Stomach (tissue), 9 donors: ENCODE results near the gene OR6K6. TPM values are rescaled to one million over a fixed set of nuclear protein-coding genes. Genes with fewer than 3 reads are reported as not detected.

ENCODE experiments used
- DNase-seq, 2 donors: peaks; one replicate each; pipeline versions ENCODE4 v3.0.0 to v3.0.0-alpha.2; 2013 to 2019
- H3K27ac ChIP-seq, 5 donors: fragments of 200-600 bp in 4 of 5; sonication (generic) in 4 of 5; one replicate each; pipeline ENCODE4 v1.5.1; 2013 to 2019; ENCODE audit warnings: mild to moderate bottlenecking in 1 of 5, moderate library complexity in 1 of 5
- H3K27me3 ChIP-seq, 3 donors: fragments of 200-600 bp; sonication (generic); one replicate each; pipeline ENCODE4 v1.5.1; 2017 to 2019; ENCODE audit warnings: mixed run types in 1 of 3
- H3K36me3 ChIP-seq, 4 donors: fragments of 200-600 bp; sonication (generic); 1 replicate in 3 of 4; 2 replicates in 1 of 4; pipeline ENCODE4 v1.5.1; 2016 to 2019
- H3K4me1 ChIP-seq, 4 donors: fragments of 200-600 bp; sonication (generic); one replicate each; pipeline ENCODE4 v1.5.1; 2016 to 2019
- H3K4me3 ChIP-seq, 4 donors: fragments of 200-600 bp; sonication (generic) in 3 of 4; one replicate each; pipeline ENCODE4 v1.5.1; 2016 to 2019; ENCODE audit warnings: mild to moderate bottlenecking in 1 of 4
- H3K9me3 ChIP-seq, 4 donors: fragments of 200-600 bp; sonication (generic); one replicate each; pipeline ENCODE4 v1.5.1; 2016 to 2019
- EP300 ChIP-seq: sonication (generic); formaldehyde crosslinking; IDR thresholded peaks from one replicate; pipeline ENCODE4 v1.6.1; 2017; ENCODE audit warnings: antibody characterized with exemption
- POLR2A ChIP-seq, 4 donors: fragments of 450-650 bp; IDR thresholded peaks; one replicate each; pipeline ENCODE4 v1.6.1; 2016; ENCODE audit warnings: antibody characterized with exemption in 4 of 4, control low read depth in 2 of 4, mild to moderate bottlenecking in 1 of 4, moderate library complexity in 1 of 4
- POLR2AphosphoS5 ChIP-seq, 3 donors: sonication (generic); formaldehyde crosslinking; IDR thresholded peaks; one replicate each; pipeline ENCODE4 v1.6.1; 2016; ENCODE audit warnings: antibody characterized with exemption in 3 of 3
- WGBS, 5 donors: extraction: QIAGEN DNeasy Blood & Tissue Kit in 3 of 5; methylation state at CpG; one replicate each; pipeline versions ENCODE4 v1.1.5 to v1.1.7; 2013 to 2018; 5-methylcytosine and 5-hydroxymethylcytosine counted together
- intact Hi-C: fragments of 100-400 bp; cut with DNase I; formaldehyde crosslinking; loops from one replicate; pipeline ENCODE4 v1.15.1; 2023; ENCODE audit warnings: low total_unique reads
- polyA plus RNA-seq, 3 donors: library from polyadenylated mRNA; stranded (reverse); fragments of 200-250 nt; gene quantifications; one replicate each; pipeline ENCODE4 v1.2.3, GENCODE V29; 2013
- small RNA-seq, 4 donors: library from RNA; depleted of rRNA; stranded (forward); fragments of <200 nt; gene quantifications; one replicate each; pipeline ENCODE3, GENCODE V24; 2016
- total RNA-seq, 5 donors: library from RNA; depleted of rRNA; stranded (reverse); fragments of >200 nt; gene quantifications; one replicate each; pipeline versions ENCODE4 v1.1.0 to v1.2.3, GENCODE V29; 2014 to 2016
- TF ChIP-seq, protein P1 (sequence below), 7 experiments: fragments of 450-650 bp in 4 of 7; fragments of 200-600 bp in 3 of 7; sonication (generic) in 3 of 7; IDR thresholded peaks; one replicate each; pipeline ENCODE4 v1.5.1; 2016 to 2019; ENCODE audit warnings: antibody characterized with exemption in 7 of 7, control low read depth in 2 of 7, mild to moderate bottlenecking in 1 of 7
- donor health status: healthy with polysubstance abuse.
- donor health status: Bipolar disorder and iron deficiency.
- donor health status: healthy.

OR6K6 gene
- total and polyA plus RNA-seq, 8 donors: not detected

DNA sequence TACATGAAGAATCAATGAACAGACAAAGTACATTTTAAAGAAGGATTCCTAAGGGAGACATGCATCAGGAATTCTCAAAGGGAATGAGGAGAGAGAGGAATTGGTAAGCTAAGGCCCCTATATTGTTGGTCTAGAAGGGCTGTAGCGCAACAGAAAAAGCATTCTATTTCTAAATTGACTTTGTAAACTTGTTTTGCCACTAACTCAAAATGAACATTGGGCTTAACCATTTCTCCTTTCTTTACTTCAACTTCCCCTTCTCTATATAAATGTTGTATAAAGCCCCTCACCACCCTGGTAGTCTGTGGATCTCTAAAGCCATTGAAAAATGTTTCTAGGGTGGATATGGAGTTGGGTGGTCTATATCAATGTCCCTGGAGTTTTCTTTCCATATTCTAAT, 46.9 kb downstream of the OR6K6 start:
- Histone ChIP-seq H3K27ac (peak overlapping the region in 2 of 5 donors; percentile 51 to 52), H3K4me3 (no peak overlapping the region), H3K27me3 (no peaks in the 10 kb centered on the region), H3K9me3 (no peaks in the 10 kb centered on the region), H3K4me1 (no peaks in the 10 kb centered on the region), H3K36me3 (no peaks in the 10 kb centered on the region)
- DNase-seq: no peak
- TF ChIP-seq POLR2A (IDR thresholded peaks at IDR 0.05): no peak
- TF ChIP-seq, protein P1, sequence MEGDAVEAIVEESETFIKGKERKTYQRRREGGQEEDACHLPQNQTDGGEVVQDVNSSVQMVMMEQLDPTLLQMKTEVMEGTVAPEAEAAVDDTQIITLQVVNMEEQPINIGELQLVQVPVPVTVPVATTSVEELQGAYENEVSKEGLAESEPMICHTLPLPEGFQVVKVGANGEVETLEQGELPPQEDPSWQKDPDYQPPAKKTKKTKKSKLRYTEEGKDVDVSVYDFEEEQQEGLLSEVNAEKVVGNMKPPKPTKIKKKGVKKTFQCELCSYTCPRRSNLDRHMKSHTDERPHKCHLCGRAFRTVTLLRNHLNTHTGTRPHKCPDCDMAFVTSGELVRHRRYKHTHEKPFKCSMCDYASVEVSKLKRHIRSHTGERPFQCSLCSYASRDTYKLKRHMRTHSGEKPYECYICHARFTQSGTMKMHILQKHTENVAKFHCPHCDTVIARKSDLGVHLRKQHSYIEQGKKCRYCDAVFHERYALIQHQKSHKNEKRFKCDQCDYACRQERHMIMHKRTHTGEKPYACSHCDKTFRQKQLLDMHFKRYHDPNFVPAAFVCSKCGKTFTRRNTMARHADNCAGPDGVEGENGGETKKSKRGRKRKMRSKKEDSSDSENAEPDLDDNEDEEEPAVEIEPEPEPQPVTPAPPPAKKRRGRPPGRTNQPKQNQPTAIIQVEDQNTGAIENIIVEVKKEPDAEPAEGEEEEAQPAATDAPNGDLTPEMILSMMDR (IDR thresholded peaks at IDR 0.05): no peak
- TF ChIP-seq POLR2AphosphoS5 (IDR thresholded peaks at IDR 0.05): no peak
- TF ChIP-seq EP300: no peak
- 80 to 90% (median 89%) methylated on average over 1 of the region's 1 CpG for WGBS, 5 donors
- intact Hi-C loops: no loop called here

DNA sequence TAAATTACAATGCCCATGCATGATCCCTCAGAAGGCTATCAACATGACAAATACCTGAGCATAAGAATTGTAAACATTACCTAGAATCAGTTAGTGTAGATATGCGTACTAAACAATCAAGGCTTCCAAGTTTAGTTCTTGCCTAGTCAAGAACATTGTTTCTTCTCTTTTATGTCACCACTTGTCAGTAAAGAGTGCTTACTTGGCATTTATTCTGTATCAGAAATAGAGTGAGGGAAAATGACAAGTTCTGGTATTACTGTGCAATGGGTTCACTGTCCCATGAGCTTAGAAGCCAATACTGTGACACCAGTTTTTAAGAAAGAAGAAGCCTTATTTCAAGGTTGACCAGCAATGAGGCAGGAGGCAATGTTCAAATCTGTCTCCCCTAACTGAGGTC, 49.2 kb downstream of the OR6K6 start:
- 35 to 81% (median 48%) methylated on average over 1 of the region's 1 CpG for WGBS, 5 donors
- no peak for DNase-seq
- Histone ChIP-seq H3K4me3 (no peak overlapping the region), H3K9me3 (no peaks in the 10 kb centered on the region), H3K27me3 (no peaks in the 10 kb centered on the region), H3K36me3 (no peaks in the 10 kb centered on the region), H3K4me1 (no peaks in the 10 kb centered on the region), H3K27ac (no peak overlapping the region)
- intact Hi-C loops: no loop called here
- TF ChIP-seq POLR2AphosphoS5 (IDR thresholded peaks at IDR 0.05) (no peak), POLR2A (IDR thresholded peaks at IDR 0.05) (no peak), EP300 (no peak)
- TF ChIP-seq, protein P1 (IDR thresholded peaks at IDR 0.05): no peak

Small RNA genes lying within 50 kb of the gene (small RNA-seq; reads per million reads assigned to genes)
- gene OR2AQ1P: 0 reads per million in 4 donors

Other genes with a start within 250 kb of the OR6K6 start
- gene OR6Y1, start 200.3 kb upstream of the OR6K6 start, total RNA-seq: not detected
- not detected for gene OR6Y1, start 200.3 kb upstream of the OR6K6 start, polyA plus RNA-seq
- gene OR6P1, start 184.1 kb upstream of the OR6K6 start, total RNA-seq: not detected
- not detected for gene OR6P1, start 184.1 kb upstream of the OR6K6 start, polyA plus RNA-seq
- not detected for gene OR10X1, start 174.8 kb upstream of the OR6K6 start, total RNA-seq
- gene OR10X1, start 174.8 kb upstream of the OR6K6 start, polyA plus RNA-seq: not detected
- not detected for gene OR10Z1, start 149.5 kb upstream of the OR6K6 start, total RNA-seq
- not detected for gene OR10Z1, start 149.5 kb upstream of the OR6K6 start, polyA plus RNA-seq
- 1 to 10 TPM in 1 of 5 donors, not detected in 4; 3.3 TPM for gene SPTA1, start 68.0 kb upstream of the OR6K6 start, total RNA-seq
- not detected for gene SPTA1, start 68.0 kb upstream of the OR6K6 start, polyA plus RNA-seq
- not detected for gene OR6K2, start 54.1 kb upstream of the OR6K6 start, total RNA-seq
- not detected for gene OR6K2, start 54.1 kb upstream of the OR6K6 start, polyA plus RNA-seq
- not detected for gene OR6K3, start 34.0 kb upstream of the OR6K6 start, total RNA-seq
- not detected for gene OR6K3, start 34.0 kb upstream of the OR6K6 start, polyA plus RNA-seq
- gene OR6N1, start 17.5 kb downstream of the OR6K6 start, total RNA-seq: not detected
- gene OR6N1, start 17.5 kb downstream of the OR6K6 start, polyA plus RNA-seq: not detected
- not detected for gene OR6N2, start 26.5 kb downstream of the OR6K6 start, total RNA-seq
- not detected for gene OR6N2, start 26.5 kb downstream of the OR6K6 start, polyA plus RNA-seq
- gene MNDA, start 76.6 kb downstream of the OR6K6 start, total RNA-seq: 10 to 100 TPM in 1 of 5 donors, 1 to 10 TPM in 2, under 1 TPM in 1, not detected in 1; 0.29 to 11.1 (median 5.3) TPM
- 1 to 10 TPM; 1.3 to 5.0 (median 2.3) TPM for gene MNDA, start 76.6 kb downstream of the OR6K6 start, polyA plus RNA-seq
- 10 to 100 TPM in 1 of 5 donors, 1 to 10 TPM in 3, not detected in 1; 2.3 to 79.9 (median 3.4) TPM for gene PYHIN1, start 176.8 kb downstream of the OR6K6 start, total RNA-seq
- gene PYHIN1, start 176.8 kb downstream of the OR6K6 start, polyA plus RNA-seq: under 1 TPM; 0.25 to 0.61 (median 0.25) TPM